Esophagus (tissue), 2 donors: ENCODE data around the gene SEC61A2. TPM values are rescaled to one million over a fixed set of nuclear protein-coding genes. Genes with fewer than 3 reads are reported as not detected.
A peak's percentile ranks its signal among the peaks of the same experiment; 100 is the strongest.

Source experiments
- H3K27ac ChIP-seq, 2 donors: one replicate each; pipeline ENCODE4 v1.5.1; 2013; ENCODE audit warnings: low read depth in 2 of 2, mild to moderate bottlenecking in 2 of 2, inconsistent platforms in 1 of 2, low read length in 1 of 2, moderate library complexity in 1 of 2
- H3K27me3 ChIP-seq, 2 donors: one replicate each; pipeline ENCODE4 v1.6.1; 2013; ENCODE audit warnings: low read length in 2 of 2, control low read depth in 1 of 2, mild to moderate bottlenecking in 1 of 2; ENCODE audit not compliant: insufficient read depth in 2 of 2, control insufficient read depth in 1 of 2
- H3K36me3 ChIP-seq, 2 donors: one replicate each; pipeline ENCODE4 v1.6.1; 2013; ENCODE audit warnings: low read length in 1 of 2; ENCODE audit not compliant: control insufficient read depth in 2 of 2, insufficient read depth in 2 of 2
- H3K4me1 ChIP-seq, 2 donors: one replicate each; pipeline ENCODE4 v1.6.1; 2013; ENCODE audit warnings: low read length in 1 of 2; ENCODE audit not compliant: control insufficient read depth in 2 of 2, insufficient read depth in 2 of 2
- H3K4me3 ChIP-seq, 2 donors: one replicate each; pipeline ENCODE4 v1.5.1; 2013; ENCODE audit warnings: low read length in 2 of 2, mild to moderate bottlenecking in 2 of 2, low read depth in 1 of 2, moderate library complexity in 1 of 2
- H3K9me3 ChIP-seq, 2 donors: one replicate each; pipeline ENCODE4 v1.6.1; 2013; ENCODE audit warnings: mild to moderate bottlenecking in 2 of 2, low read depth in 1 of 2, low read length in 1 of 2, moderate library complexity in 1 of 2; ENCODE audit not compliant: control insufficient read depth in 2 of 2, insufficient read depth in 1 of 2
- WGBS, 2 donors: extraction: QIAGEN DNeasy Blood & Tissue Kit; methylation state at CpG; one replicate each; pipeline ENCODE4 v1.1.7; 2013; 5-methylcytosine and 5-hydroxymethylcytosine counted together
- polyA plus RNA-seq, 2 donors: library from polyadenylated mRNA; stranded (reverse); fragments of 200-250 nt; gene quantifications; one replicate each; pipeline ENCODE4 v1.2.3, GENCODE V29; 2013
- donor health status: healthy with polysubstance abuse.
- donor health status: Bipolar disorder and iron deficiency.

SEC61A2 gene
- polyA plus RNA-seq, 2 donors: 2.7 TPM

- WGBS, 2 donors: 78 to 87% methylated on average over 14 of the region's 14 CpGs
- H3K4me1 ChIP-seq: no peaks in the 10 kb centered on the region
- no peak overlapping the region for H3K4me3 ChIP-seq
- H3K36me3 ChIP-seq: peaks cover 8 to 22% of the 10 kb centered on the region in 2 donors
- H3K27me3 ChIP-seq: no peaks in the 10 kb centered on the region
- no peaks in the 10 kb centered on the region for H3K9me3 ChIP-seq
- no peak overlapping the region for H3K27ac ChIP-seq
These were observed 21.7 kb upstream of the SEC61A2 start for GRCh38 chr10:12107781-12108180.

- Histone ChIP-seq H3K36me3 (peaks cover 8 to 19% of the 10 kb centered on the region in 2 donors), H3K27me3 (no peaks in the 10 kb centered on the region)
- WGBS, 2 donors: 97 to 99% methylated on average over 5 of the region's 5 CpGs
These were observed 20.2 kb upstream of the SEC61A2 start for GRCh38 chr10:12109286-12109685.

GRCh38 chr10:12111528-12111927, 17.9 kb upstream of the SEC61A2 start:
- Histone ChIP-seq H3K36me3 (peaks cover 4 to 9% of the 10 kb centered on the region in 2 donors), H3K4me1 (no peaks in the 10 kb centered on the region), H3K27me3 (no peaks in the 10 kb centered on the region), H3K9me3 (no peaks in the 10 kb centered on the region), H3K27ac (no peak overlapping the region), H3K4me3 (no peak overlapping the region)

More at GRCh38 chr10:12109286-12109685, 20.2 kb upstream of the SEC61A2 start:
- Histone ChIP-seq H3K27ac (no peak overlapping the region), H3K9me3 (no peaks in the 10 kb centered on the region), H3K4me3 (no peak overlapping the region), H3K4me1 (no peaks in the 10 kb centered on the region)

- Histone ChIP-seq H3K9me3 (no peaks in the 10 kb centered on the region), H3K27me3 (no peaks in the 10 kb centered on the region), H3K36me3 (peaks cover 2 to 5% of the 10 kb centered on the region in 2 donors), H3K4me1 (no peaks in the 10 kb centered on the region), H3K27ac (no peak overlapping the region), H3K4me3 (no peak overlapping the region)
- WGBS, 2 donors: 94 to 98% methylated on average over 2 of the region's 2 CpGs
These were observed 15.8 kb upstream of the SEC61A2 start for GRCh38 chr10:12113627-12114026.

- H3K36me3 ChIP-seq: peaks cover 2 to 7% of the 10 kb centered on the region in 2 donors
- no peaks in the 10 kb centered on the region for H3K4me1 ChIP-seq
- H3K4me3 ChIP-seq: no peak overlapping the region
- no peak overlapping the region for H3K27ac ChIP-seq
- no peaks in the 10 kb centered on the region for H3K27me3 ChIP-seq
- H3K9me3 ChIP-seq: no peaks in the 10 kb centered on the region
- WGBS, 2 donors: 83 to 85% methylated on average over 4 of the region's 4 CpGs
These were observed 7.8 kb upstream of the SEC61A2 start for GRCh38 chr10:12121673-12122072.

GRCh38 chr10:12130237-12130872, 878 bp downstream of the SEC61A2 start:
- H3K27me3 ChIP-seq: no peaks in the 10 kb centered on the region
- H3K27ac ChIP-seq: no peak overlapping the region
- H3K4me3 ChIP-seq: peak overlapping the region; percentile 71 to 90
- 30% methylated on average over 11 of the region's 11 CpGs for WGBS, 2 donors
- H3K9me3 ChIP-seq: no peaks in the 10 kb centered on the region
- H3K36me3 ChIP-seq: no peaks in the 10 kb centered on the region
- H3K4me1 ChIP-seq: no peaks in the 10 kb centered on the region

- Histone ChIP-seq H3K4me3 (no peak overlapping the region), H3K9me3 (no peaks in the 10 kb centered on the region), H3K27me3 (no peaks in the 10 kb centered on the region), H3K4me1 (no peaks in the 10 kb centered on the region), H3K27ac (no peak overlapping the region), H3K36me3 (no peaks in the 10 kb centered on the region)
- WGBS, 2 donors: 77 to 87% methylated on average over 3 of the region's 3 CpGs
These were observed 6.2 kb downstream of the SEC61A2 start for GRCh38 chr10:12135631-12136030.

- Histone ChIP-seq H3K27ac (no peak overlapping the region), H3K9me3 (no peaks in the 10 kb centered on the region), H3K4me1 (no peaks in the 10 kb centered on the region), H3K4me3 (no peak overlapping the region), H3K27me3 (no peaks in the 10 kb centered on the region), H3K36me3 (peaks cover 11 to 12% of the 10 kb centered on the region in 2 donors)
- WGBS, 2 donors: 73 to 93% methylated on average over 1 of the region's 1 CpG
These were observed 10.6 kb downstream of the SEC61A2 start for GRCh38 chr10:12140038-12140437.

- 95 to 96% methylated on average over 3 of the region's 3 CpGs for WGBS, 2 donors
- H3K27me3 ChIP-seq: no peaks in the 10 kb centered on the region
- H3K4me1 ChIP-seq: no peaks in the 10 kb centered on the region
- H3K4me3 ChIP-seq: no peak overlapping the region
- H3K36me3 ChIP-seq: peaks cover 11 to 14% of the 10 kb centered on the region in 2 donors
- no peaks in the 10 kb centered on the region for H3K9me3 ChIP-seq
- no peak overlapping the region for H3K27ac ChIP-seq
These were observed 15.1 kb downstream of the SEC61A2 start for GRCh38 chr10:12144538-12144937.

GRCh38 chr10:12150163-12150562, 20.7 kb downstream of the SEC61A2 start:
- Histone ChIP-seq H3K36me3 (peaks cover 0 to 2% of the 10 kb centered on the region in 2 donors), H3K9me3 (no peaks in the 10 kb centered on the region), H3K27me3 (no peaks in the 10 kb centered on the region), H3K27ac (no peak overlapping the region), H3K4me1 (no peaks in the 10 kb centered on the region), H3K4me3 (no peak overlapping the region)
- WGBS, 2 donors: 65 to 81% methylated on average over 4 of the region's 4 CpGs
